H1 (cell line): ENCODE measurements around the gene STAT4. TPM values are rescaled to one million over a fixed set of nuclear protein-coding genes. Genes with fewer than 3 reads are reported as not detected.

ENCODE experiments used
- CTCF ChIA-PET: fragments of 300-600 bp; sonication (Branson Sonifier 250); formaldehyde crosslinking; loops from one replicate; lab custom pipeline; 2021; ENCODE audit not compliant: partially characterized antibody; lab: Charles Lee
- POLR2A ChIA-PET: fragments of 300-600 bp; sonication (Branson Sonifier 250); formaldehyde crosslinking; loops from one replicate; lab custom pipeline; 2021; ENCODE audit warnings: inconsistent platforms; ENCODE audit not compliant: partially characterized antibody; lab: Charles Lee
- DNase-seq, 2 experiments: peaks; one replicate each; pipeline versions ENCODE4 v3.0.0 to v3.0.0-alpha.2; 2010 to 2022; ENCODE audit warnings: low spot score in 2 of 2, low read depth in 1 of 2, mixed read lengths in 1 of 2
- FAIRE-seq: peaks from 2 replicates; lab custom pipeline; 2011; peaks lifted over from hg19 to GRCh38; lab: Jason Lieb, UNC
- H2AFZ ChIP-seq: 2 replicates; pipeline ENCODE4 v1.8.1; 2012; ENCODE audit warnings: low read length, inconsistent platforms
- H2AK5ac ChIP-seq: 2 replicates; pipeline ENCODE4 v1.6.1; 2013; ENCODE audit warnings: low read depth, low read length
- H2BK120ac ChIP-seq: replicated peaks from 2 replicates; pipeline ENCODE3; 2013; ENCODE audit warnings: low read depth, low read length, inconsistent platforms
- H2BK12ac ChIP-seq: 2 replicates; pipeline ENCODE4 v1.6.1; 2013; ENCODE audit warnings: low read depth, low read length
- H2BK15ac ChIP-seq: 2 replicates; pipeline ENCODE4 v1.6.1; 2013; ENCODE audit warnings: low read length
- H2BK20ac ChIP-seq: 2 replicates; pipeline ENCODE4 v1.6.1; 2013; ENCODE audit warnings: low read length
- H2BK5ac ChIP-seq: 2 replicates; pipeline ENCODE4 v1.6.1; 2013; ENCODE audit warnings: low read depth, low read length
- H3K14ac ChIP-seq: 2 replicates; pipeline ENCODE4 v1.6.1; 2013; ENCODE audit warnings: inconsistent platforms; ENCODE audit not compliant: insufficient read length
- H3K18ac ChIP-seq: 2 replicates; pipeline ENCODE4 v1.6.1; 2013; ENCODE audit warnings: low read length; ENCODE audit errors: extremely low read depth
- H3K23ac ChIP-seq: 2 replicates; pipeline ENCODE4 v1.6.1; 2013; ENCODE audit warnings: inconsistent platforms; ENCODE audit not compliant: insufficient read length
- H3K23me2 ChIP-seq: 2 replicates; pipeline ENCODE4 v1.6.1; 2013; ENCODE audit warnings: low read depth, low read length
- H3K27ac ChIP-seq: 2 replicates; pipeline ENCODE4 v1.6.1; 2011; ENCODE audit warnings: low read depth, low read length, inconsistent platforms
- H3K27me3 ChIP-seq, 4 experiments: replicated peaks in 1 of 4; 1 replicate in 1 of 4; 2 replicates in 3 of 4; pipeline versions ENCODE4 v1.6.1 to v1.8.1; 2011 to 2013; ENCODE audit warnings: low read length in 3 of 4, mild to moderate bottlenecking in 3 of 4, inconsistent platforms in 2 of 4, mixed read lengths in 2 of 4, moderate library complexity in 1 of 4; ENCODE audit not compliant: control insufficient read depth in 3 of 4, insufficient read depth in 3 of 4; ENCODE audit errors: extremely low read depth in 1 of 4
- H3K36me3 ChIP-seq, 4 experiments: 2 replicates each; pipeline versions ENCODE4 v1.6.1 to v1.8.1; 2011 to 2013; ENCODE audit warnings: mild to moderate bottlenecking in 4 of 4, low read length in 3 of 4, moderate library complexity in 2 of 4, control low read depth in 1 of 4, inconsistent platforms in 1 of 4; ENCODE audit not compliant: insufficient read depth in 4 of 4, control insufficient read depth in 2 of 4
- H3K4ac ChIP-seq: replicated peaks from 2 replicates; pipeline ENCODE3; 2013; ENCODE audit warnings: low read length, low read depth, mixed read lengths, inconsistent platforms; ENCODE audit not compliant: insufficient read length
- H3K4me1 ChIP-seq, 4 experiments: replicated peaks in 1 of 4; 1 replicate in 1 of 4; 2 replicates in 3 of 4; pipeline versions ENCODE4 v1.6.1 to v1.8.1; 2011 to 2013; ENCODE audit warnings: low read length in 3 of 4, inconsistent platforms in 2 of 4, mixed read lengths in 1 of 4; ENCODE audit not compliant: insufficient read depth in 4 of 4, control insufficient read depth in 3 of 4
- H3K4me2 ChIP-seq, 2 experiments: 2 replicates each; pipeline versions ENCODE4 v1.6.1 to v1.8.1; 2011 to 2013; ENCODE audit warnings: low read depth in 2 of 2, low read length in 2 of 2, control low read depth in 1 of 2, inconsistent platforms in 1 of 2, mild to moderate bottlenecking in 1 of 2; ENCODE audit not compliant: insufficient read depth in 1 of 2
- H3K4me3 ChIP-seq, 4 experiments: fragments of 200-600, 300-600 bp in 1 of 4; sonication (generic), shearing (Covaris generic), sonication (Bioruptor Twin) in 1 of 4; 2 replicates each; pipeline versions ENCODE4 v1.5.1 to v1.8.1; 2011 to 2016; ENCODE audit warnings: low read length in 4 of 4, low read depth in 3 of 4, control low read depth in 2 of 4, inconsistent platforms in 2 of 4, mild to moderate bottlenecking in 2 of 4, mixed read lengths in 1 of 4, moderate library complexity in 1 of 4; ENCODE audit not compliant: insufficient read depth in 2 of 4; ENCODE audit errors: extremely low read depth in 1 of 4
- H3K56ac ChIP-seq: replicated peaks from 2 replicates; pipeline ENCODE3; 2013; ENCODE audit warnings: low read depth, mild to moderate bottlenecking, mixed read lengths, low read length, inconsistent platforms; ENCODE audit not compliant: insufficient read length
- H3K79me1 ChIP-seq: 2 replicates; pipeline ENCODE4 v1.6.1; 2013; ENCODE audit warnings: low read depth, low read length, control low read depth
- H3K79me2 ChIP-seq, 2 experiments: 2 replicates each; pipeline versions ENCODE4 v1.6.1 to v1.8.1; 2012 to 2013; ENCODE audit warnings: low read length in 2 of 2, mild to moderate bottlenecking in 2 of 2, inconsistent platforms in 1 of 2; ENCODE audit not compliant: insufficient read depth in 2 of 2, control insufficient read depth in 1 of 2
- H3K9ac ChIP-seq, 4 experiments: replicated peaks in 1 of 4; 1 replicate in 1 of 4; 2 replicates in 3 of 4; pipeline versions ENCODE4 v1.6.1 to v1.8.1; 2011 to 2013; ENCODE audit warnings: low read depth in 3 of 4, low read length in 3 of 4, control low read depth in 2 of 4, mild to moderate bottlenecking in 2 of 4, moderate library complexity in 2 of 4, inconsistent platforms in 1 of 4; ENCODE audit errors: extremely low read depth in 1 of 4
- H3K9me3 ChIP-seq, 2 experiments: 2 replicates each; pipeline versions ENCODE4 v1.6.1 to v1.8.1; 2012 to 2013; ENCODE audit warnings: mild to moderate bottlenecking in 2 of 2, moderate library complexity in 2 of 2, control low read depth in 1 of 2, inconsistent platforms in 1 of 2, low read depth in 1 of 2, low read length in 1 of 2, mixed read lengths in 1 of 2; ENCODE audit not compliant: insufficient read depth in 2 of 2
- H4K20me1 ChIP-seq, 2 experiments: replicated peaks in 1 of 2; 2 replicates each; pipeline versions ENCODE3 to v1.8.1; 2011 to 2013; ENCODE audit warnings: inconsistent platforms in 2 of 2, low read length in 2 of 2, mild to moderate bottlenecking in 1 of 2; ENCODE audit not compliant: insufficient read depth in 2 of 2, control insufficient read depth in 1 of 2
- H4K5ac ChIP-seq: 2 replicates; pipeline ENCODE4 v1.6.1; 2013; ENCODE audit warnings: low read length, low read depth, mixed read lengths, inconsistent platforms; ENCODE audit not compliant: insufficient read length
- H4K8ac ChIP-seq: 2 replicates; pipeline ENCODE4 v1.8.0; 2013; ENCODE audit warnings: mild to moderate bottlenecking, moderate library complexity, low read length, inconsistent platforms; ENCODE audit not compliant: insufficient read depth; ENCODE audit errors: extremely low read depth
- H4K91ac ChIP-seq: replicated peaks from 2 replicates; pipeline ENCODE3; 2013; ENCODE audit warnings: low read length, mixed read lengths, inconsistent platforms; ENCODE audit not compliant: insufficient read length
- CTCF ChIP-seq, 3 experiments: IDR thresholded peaks; 1 replicate in 2 of 3; 2 replicates in 1 of 3; pipeline versions ENCODE4 v1.5.1 to v1.6.1; 2011; ENCODE audit warnings: low read length in 3 of 3, mild to moderate bottlenecking in 3 of 3, inconsistent platforms in 2 of 3, low read depth in 1 of 3, moderate library complexity in 1 of 3; ENCODE audit not compliant: insufficient read depth in 1 of 3; ENCODE audit errors: control extremely low read depth in 1 of 3
- SIX5 ChIP-seq: IDR thresholded peaks from 2 replicates; pipeline ENCODE4 v1.6.1; 2011; ENCODE audit warnings: mild to moderate bottlenecking, low read depth, low read length
- SP2 ChIP-seq: IDR thresholded peaks from 2 replicates; pipeline ENCODE4 v1.6.1; 2012; ENCODE audit warnings: mild to moderate bottlenecking, low read length, inconsistent platforms
- TEAD4 ChIP-seq: IDR thresholded peaks from 2 replicates; pipeline ENCODE4 v1.6.1; 2012; ENCODE audit warnings: low read depth, low read length, inconsistent platforms, mixed read lengths
- WGBS, 2 experiments: shearing (Covaris generic) in 1 of 2; methylation state at CpG; one replicate each; pipeline versions ENCODE4 v1.1.6 to v1.1.7; 2013 to 2015; ENCODE audit warnings: low lambda C conversion rate in 2 of 2, mixed read lengths in 2 of 2, inconsistent platforms in 1 of 2, low coverage in 1 of 2, missing lambda C conversion rate in 1 of 2; ENCODE audit not compliant: insufficient replicate concordance in 2 of 2, insufficient coverage in 1 of 2, insufficient read length in 1 of 2; ENCODE audit errors: extremely low coverage in 1 of 2, missing lambda C conversion rate in 1 of 2; 5-methylcytosine and 5-hydroxymethylcytosine counted together
- polyA plus RNA-seq, 7 experiments: library from polyadenylated mRNA; depleted of rRNA in 3 of 7; stranded (reverse) in 5 of 7; unstranded in 2 of 7; fragments of >200 nt in 5 of 7; fragments of 200-250 nt in 2 of 7; gene quantifications; 1 replicate in 5 of 7; 2 replicates in 1 of 7; 4 replicates in 1 of 7; pipeline versions ENCODE4 v1.2.1 to v1.2.3, GENCODE V29; 2011 to 2013; ENCODE audit warnings: missing spikeins in 2 of 7, mixed read lengths in 2 of 7
- total RNA-seq: library from RNA; stranded (reverse); fragmentation: NEBNext Ultra II Directional; extraction: Animal tissue kit (Norgen Biotek cat#: 25700); gene quantifications from 2 replicates; pipeline ENCODE4 v1.2.1, GENCODE V29; 2021

STAT4 gene
- total and polyA plus RNA-seq, 2 of the 8 experiments (the other 6 are each of a cell fraction or from before 2014, with no cell fraction given) = 0.36 to 0.63 TPM

GRCh38 chr2:191064590-191064989, 86.2 kb downstream of the STAT4 start:
- POLR2A ChIA-PET = no interaction called here
- H2AFZ ChIP-seq = peak overlapping the region; percentile 28; the same call in 1 of the 2 replicates
- no peak overlapping the region for H3K23ac ChIP-seq

More at GRCh38 chr2:191064590-191064989, 86.2 kb downstream of the STAT4 start:
- Histone ChIP-seq H3K79me1 (no peaks in the 10 kb centered on the region), H3K4me3 (no peak overlapping the region), H4K8ac (no peak overlapping the region), H3K9me3 (no peaks in the 10 kb centered on the region), H3K18ac (no peak overlapping the region), H3K23me2 (no peaks in the 10 kb centered on the region), H2BK5ac (no peak overlapping the region), H3K27me3 (no peaks in the 10 kb centered on the region), H3K9ac (no peak overlapping the region), H3K4me1 (no peaks in the 10 kb centered on the region; a peak in 1 of 7 replicates), H2BK15ac (no peak overlapping the region), H3K56ac (no peak overlapping the region), H2BK120ac (no peak overlapping the region), H4K5ac (no peak overlapping the region), H3K4ac (no peak overlapping the region), H2BK20ac (no peak overlapping the region), H3K27ac (no peak overlapping the region), H3K79me2 (no peaks in the 10 kb centered on the region), H3K4me2 (no peak overlapping the region), H3K36me3 (no peaks in the 10 kb centered on the region), H3K14ac (no peak overlapping the region), H4K20me1 (no peaks in the 10 kb centered on the region), H2BK12ac (no peak overlapping the region), H2AK5ac (no peak overlapping the region), H4K91ac (no peak overlapping the region)
- CTCF ChIA-PET = interaction anchor here (0.9 to 7.1 kb wide), 3 partner anchors 14 to 91 kb away, joined by 4 to 69 read pairs (median 4); no protein-coding TSS in a partner anchor
- WGBS, 2 experiments = 88% methylated on average over 9 of the region's 9 CpGs; no CpG with 5 or more reads in 1 of the 2 experiments
- no peak for DNase-seq
- FAIRE-seq = no peak
- TF ChIP-seq SP2 (no peak), TEAD4 (no peak), CTCF (IDR thresholded peaks at IDR 0.05; ENCODE audit: control extremely low read depth in 1 of 3, insufficient read depth in 1 of 3, low read depth in 1 of 3, low read length in 3 of 3) (no peak), SIX5 (no peak)
